Measurements from ENCODE around the gene KIRREL3.

KIRREL3 gene

DNA sequence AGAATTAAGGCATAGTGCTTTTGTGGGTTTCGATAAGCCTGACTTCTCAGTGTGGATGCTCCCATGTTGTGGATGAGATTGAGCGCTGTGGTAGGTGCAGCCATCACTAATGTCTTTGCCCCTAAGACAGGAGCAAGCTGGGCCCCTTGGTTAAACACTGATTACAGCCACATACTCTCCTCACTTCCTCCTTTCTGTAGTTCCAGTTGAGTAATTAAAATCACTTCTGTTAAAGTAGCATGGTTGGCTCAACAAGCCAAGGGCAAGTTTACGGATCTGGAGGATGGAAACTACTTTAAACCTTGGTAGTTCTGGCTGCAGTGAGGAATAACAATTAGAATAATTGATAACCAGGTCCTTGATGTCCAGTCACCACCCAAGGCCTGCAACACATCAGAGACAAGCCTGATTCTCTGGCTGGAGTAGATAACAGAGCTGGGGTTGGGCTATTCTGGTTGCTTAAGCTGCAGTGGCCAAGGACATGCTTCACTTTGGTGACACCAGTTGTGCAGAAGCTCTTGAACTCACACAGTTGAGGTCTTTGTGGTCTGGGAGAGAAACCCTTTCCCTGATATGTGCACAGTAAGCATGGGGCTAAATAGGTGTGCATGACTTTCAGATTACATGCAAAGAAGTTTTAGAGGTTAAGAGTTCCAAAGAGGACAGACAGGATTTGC, 81.3 kb downstream of the KIRREL3 start:
- no peaks in the 10 kb centered on the region for H3K36me3 ChIP-seq (replicated peaks in 1 of 2; ENCODE audit: control insufficient read depth in 2 of 2, insufficient read depth in 2 of 2, low read length in 2 of 2)
- DNase-seq (ENCODE audit: low spot score), result no peak
- H3K4ac ChIP-seq (ENCODE audit: low read length), result no peak overlapping the region
- H3K4me2 ChIP-seq (ENCODE audit: insufficient read depth, low read length, poor library complexity, severe bottlenecking), result no peak overlapping the region
- H3K9ac ChIP-seq (ENCODE audit: low read depth, low read length, poor library complexity), result no peak overlapping the region
- no peak overlapping the region for H2BK12ac ChIP-seq (ENCODE audit: low read length)
- no peaks in the 10 kb centered on the region for H3K79me1 ChIP-seq (ENCODE audit: low read depth, low read length)
- H2BK120ac ChIP-seq (ENCODE audit: low read depth, low read length), result no peak overlapping the region
- peaks cover 0 to 2% of the 10 kb centered on the region in 2 donors for H3K4me1 ChIP-seq (ENCODE audit: control insufficient read depth in 2 of 2, insufficient read depth in 1 of 2, low read depth in 1 of 2, low read length in 2 of 2)
- no peak overlapping the region for H4K91ac ChIP-seq (ENCODE audit: low read depth, low read length, poor library complexity)
- no peak overlapping the region for H2AFZ ChIP-seq (ENCODE audit: low read length)
- no peak overlapping the region for H2BK15ac ChIP-seq (ENCODE audit: low read length)
- H4K8ac ChIP-seq (ENCODE audit: low read depth, low read length), result no peak overlapping the region
- H3K14ac ChIP-seq (ENCODE audit: low read length), result no peak overlapping the region
- no peak overlapping the region for H3K27ac ChIP-seq (replicated peaks; ENCODE audit: low read length)
- no peak overlapping the region for H3K4me3 ChIP-seq (ENCODE audit: low read length in 2 of 2)
- no peak overlapping the region for H2AK5ac ChIP-seq (ENCODE audit: low read depth, low read length)
- WGBS, 2 donors (ENCODE audit: extremely low coverage in 2 of 2, insufficient read length in 2 of 2, insufficient replicate concordance in 1 of 2), result no CpG with 5 or more reads among the region's 3 CpGs
- H3K9me3 ChIP-seq (replicated peaks in 1 of 2; ENCODE audit: control insufficient read depth in 2 of 2, insufficient read depth in 1 of 2, low read depth in 1 of 2, low read length in 2 of 2), result no peaks in the 10 kb centered on the region
- no peaks in the 10 kb centered on the region for H3K27me3 ChIP-seq (ENCODE audit: control insufficient read depth in 3 of 3, insufficient read depth in 3 of 3, low read depth in 1 of 3, low read length in 3 of 3)
- H3K23ac ChIP-seq (ENCODE audit: low read depth, low read length, poor library complexity), result no peak overlapping the region
- H2BK5ac ChIP-seq (ENCODE audit: low read length), result no peak overlapping the region
- no peak overlapping the region for H3K18ac ChIP-seq (ENCODE audit: low read length)

DNA sequence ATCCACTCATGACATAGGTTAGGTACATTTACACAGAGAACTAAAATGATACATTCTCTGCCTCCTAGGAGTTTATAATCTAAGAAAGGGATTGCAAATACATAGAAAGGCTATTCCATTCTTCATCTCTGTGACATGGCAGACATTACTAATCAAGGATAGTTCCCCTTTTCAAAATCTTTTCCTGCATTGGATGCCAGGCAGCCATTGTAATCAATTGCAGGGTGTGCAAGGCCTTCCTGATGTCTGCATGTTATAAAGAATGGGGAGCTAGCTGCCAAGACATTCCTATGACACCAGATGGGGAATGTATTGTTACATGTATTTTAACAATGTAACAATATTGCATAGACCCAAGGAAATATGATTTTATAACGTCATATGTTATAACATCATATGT, 82.0 kb downstream of the KIRREL3 start:
- H3K27ac ChIP-seq (replicated peaks; ENCODE audit: low read length), result no peak overlapping the region
- H4K8ac ChIP-seq (ENCODE audit: low read depth, low read length), result no peak overlapping the region

DNA sequence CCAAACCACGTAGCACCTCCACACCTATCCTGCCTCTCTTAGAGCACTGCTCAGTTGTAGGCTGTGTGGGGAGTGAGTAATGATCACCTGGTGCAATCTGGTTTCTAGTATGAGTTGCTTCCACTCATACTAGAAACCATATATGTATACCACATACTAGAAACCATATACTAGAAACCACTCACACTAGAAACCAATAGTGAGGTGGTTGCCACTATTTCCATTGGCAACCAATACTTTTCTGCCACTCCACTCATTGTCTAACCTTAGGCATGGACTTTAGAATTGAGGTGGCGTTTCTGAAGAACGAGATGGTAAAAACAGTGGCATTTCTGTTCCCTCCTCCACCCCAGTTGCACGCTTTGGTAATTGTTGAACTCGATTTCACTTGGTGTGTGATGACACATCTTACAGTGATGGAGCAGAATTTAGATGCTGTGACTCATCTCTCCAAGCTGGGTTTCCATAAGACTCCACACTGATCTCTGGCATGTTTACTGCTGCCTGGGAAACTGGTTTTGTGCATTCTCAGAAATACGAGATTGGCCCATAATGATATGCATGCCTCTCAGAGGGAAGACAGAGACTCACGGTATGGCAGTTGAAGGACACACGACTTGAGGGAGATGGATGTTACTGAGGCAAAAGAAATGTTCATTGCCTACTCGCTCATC, 82.9 kb downstream of the KIRREL3 start:
- no peaks in the 10 kb centered on the region for H3K36me3 ChIP-seq (replicated peaks in 1 of 2; ENCODE audit: control insufficient read depth in 2 of 2, insufficient read depth in 2 of 2, low read length in 2 of 2)
- no peak overlapping the region for H3K4me2 ChIP-seq (ENCODE audit: insufficient read depth, low read length, poor library complexity, severe bottlenecking)
- WGBS, 2 donors (ENCODE audit: extremely low coverage in 2 of 2, insufficient read length in 2 of 2, insufficient replicate concordance in 1 of 2), result 100% methylated on average over 1 of the region's 9 CpGs; no CpG with 5 or more reads in 1 of the 2 donors
- no peaks in the 10 kb centered on the region for H3K9me3 ChIP-seq (replicated peaks in 1 of 2; ENCODE audit: control insufficient read depth in 2 of 2, insufficient read depth in 1 of 2, low read depth in 1 of 2, low read length in 2 of 2)
- H4K91ac ChIP-seq (ENCODE audit: low read depth, low read length, poor library complexity), result no peak overlapping the region
- DNase-seq (ENCODE audit: low spot score), result no peak
- no peak overlapping the region for H3K4ac ChIP-seq (ENCODE audit: low read length)
- H3K9ac ChIP-seq (ENCODE audit: low read depth, low read length, poor library complexity), result no peak overlapping the region
- no peak overlapping the region for H3K18ac ChIP-seq (ENCODE audit: low read length)
- no peak overlapping the region for H2AK5ac ChIP-seq (ENCODE audit: low read depth, low read length)
- peaks cover 0 to 2% of the 10 kb centered on the region in 2 donors for H3K4me1 ChIP-seq (ENCODE audit: control insufficient read depth in 2 of 2, insufficient read depth in 1 of 2, low read depth in 1 of 2, low read length in 2 of 2)
- no peak overlapping the region for H2BK5ac ChIP-seq (ENCODE audit: low read length)
- no peak overlapping the region for H4K8ac ChIP-seq (ENCODE audit: low read depth, low read length)
- H2BK12ac ChIP-seq (ENCODE audit: low read length), result no peak overlapping the region
- H3K27ac ChIP-seq (replicated peaks; ENCODE audit: low read length), result no peak overlapping the region
- no peak overlapping the region for H3K14ac ChIP-seq (ENCODE audit: low read length)
- H2AFZ ChIP-seq (ENCODE audit: low read length), result no peak overlapping the region
- H3K4me3 ChIP-seq (ENCODE audit: low read length in 2 of 2), result no peak overlapping the region
- no peaks in the 10 kb centered on the region for H3K79me1 ChIP-seq (ENCODE audit: low read depth, low read length)
- no peak overlapping the region for H2BK120ac ChIP-seq (ENCODE audit: low read depth, low read length)
- H3K23ac ChIP-seq (ENCODE audit: low read depth, low read length, poor library complexity), result no peak overlapping the region
- no peak overlapping the region for H2BK15ac ChIP-seq (ENCODE audit: low read length)
- no peaks in the 10 kb centered on the region for H3K27me3 ChIP-seq (ENCODE audit: control insufficient read depth in 3 of 3, insufficient read depth in 3 of 3, low read depth in 1 of 3, low read length in 3 of 3)

More for the DNA sequence above, 82.0 kb downstream of the KIRREL3 start:
- H3K4me1 ChIP-seq (ENCODE audit: control insufficient read depth in 2 of 2, insufficient read depth in 1 of 2, low read depth in 1 of 2, low read length in 2 of 2), result peaks cover 0 to 2% of the 10 kb centered on the region in 2 donors
- no peak overlapping the region for H3K14ac ChIP-seq (ENCODE audit: low read length)
- no peak overlapping the region for H3K4me3 ChIP-seq (ENCODE audit: low read length in 2 of 2)
- no peak overlapping the region for H3K4ac ChIP-seq (ENCODE audit: low read length)
- no peak overlapping the region for H3K23ac ChIP-seq (ENCODE audit: low read depth, low read length, poor library complexity)
- no peak overlapping the region for H3K9ac ChIP-seq (ENCODE audit: low read depth, low read length, poor library complexity)
- H3K4me2 ChIP-seq (ENCODE audit: insufficient read depth, low read length, poor library complexity, severe bottlenecking), result no peak overlapping the region
- no peak overlapping the region for H2BK12ac ChIP-seq (ENCODE audit: low read length)
- no peak overlapping the region for H4K91ac ChIP-seq (ENCODE audit: low read depth, low read length, poor library complexity)
- no peak overlapping the region for H2AFZ ChIP-seq (ENCODE audit: low read length)
- H3K36me3 ChIP-seq (replicated peaks in 1 of 2; ENCODE audit: control insufficient read depth in 2 of 2, insufficient read depth in 2 of 2, low read length in 2 of 2), result no peaks in the 10 kb centered on the region
- H3K18ac ChIP-seq (ENCODE audit: low read length), result no peak overlapping the region
- H2BK15ac ChIP-seq (ENCODE audit: low read length), result no peak overlapping the region
- no peaks in the 10 kb centered on the region for H3K27me3 ChIP-seq (ENCODE audit: control insufficient read depth in 3 of 3, insufficient read depth in 3 of 3, low read depth in 1 of 3, low read length in 3 of 3)
- no CpG with 5 or more reads among the region's 1 CpG for WGBS, 2 donors (ENCODE audit: extremely low coverage in 2 of 2, insufficient read length in 2 of 2, insufficient replicate concordance in 1 of 2)
- no peak overlapping the region for H2AK5ac ChIP-seq (ENCODE audit: low read depth, low read length)
- H2BK120ac ChIP-seq (ENCODE audit: low read depth, low read length), result no peak overlapping the region
- DNase-seq (ENCODE audit: low spot score), result no peak
- no peaks in the 10 kb centered on the region for H3K9me3 ChIP-seq (replicated peaks in 1 of 2; ENCODE audit: control insufficient read depth in 2 of 2, insufficient read depth in 1 of 2, low read depth in 1 of 2, low read length in 2 of 2)
- no peak overlapping the region for H2BK5ac ChIP-seq (ENCODE audit: low read length)
- no peaks in the 10 kb centered on the region for H3K79me1 ChIP-seq (ENCODE audit: low read depth, low read length)

- H2BK5ac ChIP-seq (ENCODE audit: low read length), result no peak overlapping the region
These were observed 85.1 kb downstream of the KIRREL3 start for GRCh38 chr11:126915430-126915829.

More at GRCh38 chr11:126915430-126915829, 85.1 kb downstream of the KIRREL3 start:
- Histone ChIP-seq H3K4me3 (ENCODE audit: low read length in 2 of 2) (no peak overlapping the region), H3K23ac (ENCODE audit: low read depth, low read length, poor library complexity) (no peak overlapping the region), H3K27ac (replicated peaks; ENCODE audit: low read length) (no peak overlapping the region), H2AFZ (ENCODE audit: low read length) (no peak overlapping the region), H3K27me3 (ENCODE audit: control insufficient read depth in 3 of 3, insufficient read depth in 3 of 3, low read depth in 1 of 3, low read length in 3 of 3) (no peaks in the 10 kb centered on the region), H3K4me2 (ENCODE audit: insufficient read depth, low read length, poor library complexity, severe bottlenecking) (no peak overlapping the region), H2AK5ac (ENCODE audit: low read depth, low read length) (no peak overlapping the region), H3K79me1 (ENCODE audit: low read depth, low read length) (no peaks in the 10 kb centered on the region), H3K9ac (ENCODE audit: low read depth, low read length, poor library complexity) (no peak overlapping the region), H3K9me3 (replicated peaks in 1 of 2; ENCODE audit: control insufficient read depth in 2 of 2, insufficient read depth in 1 of 2, low read depth in 1 of 2, low read length in 2 of 2) (no peaks in the 10 kb centered on the region), H3K4me1 (ENCODE audit: control insufficient read depth in 2 of 2, insufficient read depth in 1 of 2, low read depth in 1 of 2, low read length in 2 of 2) (peaks cover 0 to 2% of the 10 kb centered on the region in 2 donors), H3K18ac (ENCODE audit: low read length) (no peak overlapping the region), H3K4ac (ENCODE audit: low read length) (no peak overlapping the region), H2BK15ac (ENCODE audit: low read length) (no peak overlapping the region), H4K8ac (ENCODE audit: low read depth, low read length) (no peak overlapping the region), H3K36me3 (replicated peaks in 1 of 2; ENCODE audit: control insufficient read depth in 2 of 2, insufficient read depth in 2 of 2, low read length in 2 of 2) (no peaks in the 10 kb centered on the region), H2BK120ac (ENCODE audit: low read depth, low read length) (no peak overlapping the region), H3K14ac (ENCODE audit: low read length) (no peak overlapping the region), H2BK12ac (ENCODE audit: low read length) (no peak overlapping the region), H4K91ac (ENCODE audit: low read depth, low read length, poor library complexity) (no peak overlapping the region)
- no peak for DNase-seq (ENCODE audit: low spot score)
- no CpG with 5 or more reads among the region's 4 CpGs for WGBS, 2 donors (ENCODE audit: extremely low coverage in 2 of 2, insufficient read length in 2 of 2, insufficient replicate concordance in 1 of 2)

All from neuronal stem cell (in vitro differentiated cells).